ENCODE data around the gene ACBD3.
A peak's percentile ranks its signal among the peaks of the same experiment; 100 is the strongest.

Gene ACBD3

GRCh38 chr1:226223786-226224244 lies 37.3 kb upstream of the ACBD3 start:
- Histone ChIP-seq H3K27ac (replicated peaks) (no peak overlapping the region), H3K27me3 (ENCODE audit: insufficient read depth, poor library complexity, severe bottlenecking) (peaks cover 17% of the 10 kb centered on the region), H3K4me3 (replicated peaks; ENCODE audit: insufficient read depth, low read length) (peak overlapping the region; percentile 40)
- peak; percentile 3 to 25 for DNase-seq (ENCODE audit: low read depth in 1 of 2, low spot score in 1 of 2)
- TF ChIP-seq CTCF (IDR thresholded peaks at IDR 0.05; ENCODE audit: insufficient read depth, low read length) (no peak), GABPA (IDR thresholded peaks at IDR 0.05; ENCODE audit: low read depth) (no peak), REST (IDR thresholded peaks at IDR 0.05; ENCODE audit: insufficient replicate concordance, low read depth) (no peak), POLR2AphosphoS5 (IDR thresholded peaks at IDR 0.05; ENCODE audit: low read depth) (no peak)

- Histone ChIP-seq H3K4me3 (replicated peaks; ENCODE audit: insufficient read depth, low read length) (peak within 1 kb of the TSS; percentile 40), H3K27me3 (ENCODE audit: insufficient read depth, poor library complexity, severe bottlenecking) (peaks cover 17% of the 10 kb centered on the region), H3K27ac (replicated peaks) (no peak within 1 kb of the TSS)
- TF ChIP-seq POLR2AphosphoS5 (IDR thresholded peaks at IDR 0.05; ENCODE audit: low read depth) = no peak
- TF ChIP-seq SPI1 (IDR thresholded peaks at IDR 0.05; ENCODE audit: borderline replicate concordance, low read depth) = no peak
- no peak for TF ChIP-seq CTCF (IDR thresholded peaks at IDR 0.05; ENCODE audit: insufficient read depth, low read length)
- TF ChIP-seq GABPA (IDR thresholded peaks at IDR 0.05; ENCODE audit: low read depth) = no peak
- TF ChIP-seq REST (IDR thresholded peaks at IDR 0.05; ENCODE audit: insufficient replicate concordance, low read depth) = no peak
- DNase-seq (ENCODE audit: low read depth in 1 of 2, low spot score in 1 of 2) = no peak
These were observed 36.7 kb upstream of the ACBD3 start, which contains the start of gene MIXL1 for GRCh38 chr1:226223157-226223785. Gene MIXL1 (plus strand): TSS chr1:226223664. CDS start chr1:226223682, 18 bp downstream.

GRCh38 chr1:226222686-226223085 lies 36.1 kb upstream of the ACBD3 start:
- TF ChIP-seq GABPA (IDR thresholded peaks at IDR 0.05; ENCODE audit: low read depth) = no peak
- no peak for TF ChIP-seq SPI1 (IDR thresholded peaks at IDR 0.05; ENCODE audit: borderline replicate concordance, low read depth)
- TF ChIP-seq CTCF (IDR thresholded peaks at IDR 0.05; ENCODE audit: insufficient read depth, low read length) = no peak
- no peak for TF ChIP-seq POLR2AphosphoS5 (IDR thresholded peaks at IDR 0.05; ENCODE audit: low read depth)
- no peak for TF ChIP-seq REST (IDR thresholded peaks at IDR 0.05; ENCODE audit: insufficient replicate concordance, low read depth)
- no peak for DNase-seq (ENCODE audit: low read depth in 1 of 2, low spot score in 1 of 2)
- H3K27ac ChIP-seq (replicated peaks) = no peak overlapping the region
- H3K4me3 ChIP-seq (replicated peaks; ENCODE audit: insufficient read depth, low read length) = no peak overlapping the region
- H3K27me3 ChIP-seq (ENCODE audit: insufficient read depth, poor library complexity, severe bottlenecking) = peaks cover 17% of the 10 kb centered on the region
